Measurements from ENCODE around the gene WNT11. TPM values are rescaled to one million over a fixed set of nuclear protein-coding genes. Genes with fewer than 3 reads are reported as not detected.
A peak's percentile ranks its signal among the peaks of the same experiment; 100 is the strongest.

The WNT11 gene
- total RNA-seq, 1 experiment from 2014 or later, result not detected

- no CpG with 5 or more reads among the region's 15 CpGs for WGBS (ENCODE audit: extremely low coverage, insufficient read length, low lambda C conversion rate)
- H3K9ac ChIP-seq (ENCODE audit: extremely low read depth, insufficient read length, low read length), result no peak overlapping the region
These were observed 36.8 kb downstream of the WNT11 start for GRCh38 chr11:76169473-76169896.

More at GRCh38 chr11:76169473-76169896, 36.8 kb downstream of the WNT11 start:
- Histone ChIP-seq H3K79me2 (ENCODE audit: insufficient read depth, low read length) (no peaks in the 10 kb centered on the region), H3K23ac (ENCODE audit: insufficient read length, low read depth, low read length) (no peak overlapping the region), H4K20me1 (ENCODE audit: control insufficient read depth, insufficient read depth, insufficient read length) (no peaks in the 10 kb centered on the region), H2BK20ac (ENCODE audit: low read depth, low read length, poor library complexity, severe bottlenecking) (no peak overlapping the region), H3K4me2 (ENCODE audit: insufficient read depth, insufficient read length, low read length) (no peak overlapping the region), H4K91ac (ENCODE audit: insufficient read length, low read depth, low read length) (no peak overlapping the region), H4K5ac (ENCODE audit: insufficient read length, low read depth, low read length) (no peak overlapping the region), H3K4ac (ENCODE audit: low read depth, low read length) (no peak overlapping the region), H3K56ac (ENCODE audit: insufficient read length, low read depth, low read length) (no peak overlapping the region), H3K23me2 (ENCODE audit: insufficient read length, low read depth, low read length, poor library complexity, severe bottlenecking) (no peaks in the 10 kb centered on the region), H3K18ac (ENCODE audit: insufficient read length, low read depth, low read length) (no peak overlapping the region), H2AK5ac (ENCODE audit: insufficient read length, low read length) (no peak overlapping the region), H3K14ac (ENCODE audit: insufficient read depth, low read length) (peak overlapping the region; percentile 37; the same call in 1 of the 2 replicates), H3K4me1 (ENCODE audit: insufficient read depth, low read length) (0 out of 2 replicates have a peak, but pooled peaks cover 2% of the 10 kb centered on the region), H2BK15ac (ENCODE audit: low read depth, low read length) (no peak overlapping the region), H3K27me3 (ENCODE audit: insufficient read depth, low read length) (no peaks in the 10 kb centered on the region; the same call in 1 of the 2 replicates), H2AFZ (ENCODE audit: low read length) (no peak overlapping the region), H3K79me1 (ENCODE audit: insufficient read depth, low read depth, low read length, poor library complexity, severe bottlenecking) (no peaks in the 10 kb centered on the region), H3T11ph (ENCODE audit: low read length) (no peak overlapping the region), H3K27ac (ENCODE audit: insufficient read length, low read depth, low read length) (no peak overlapping the region), H2BK120ac (ENCODE audit: low read depth, low read length, poor library complexity, severe bottlenecking) (no peak overlapping the region), H4K8ac (replicated peaks; ENCODE audit: insufficient read length, low read depth, low read length) (no peak overlapping the region), H2BK12ac (ENCODE audit: insufficient read length, low read depth, low read length) (no peak overlapping the region), H3K9me3 (ENCODE audit: control insufficient read depth, low read depth, low read length) (no peaks in the 10 kb centered on the region), H2BK5ac (ENCODE audit: insufficient read length, low read length) (no peak overlapping the region)
- H3K27me3 Mint-ChIP-seq (ENCODE audit: low read depth), result peaks cover 73% of the 10 kb centered on the region
- TF ChIP-seq, protein P1, sequence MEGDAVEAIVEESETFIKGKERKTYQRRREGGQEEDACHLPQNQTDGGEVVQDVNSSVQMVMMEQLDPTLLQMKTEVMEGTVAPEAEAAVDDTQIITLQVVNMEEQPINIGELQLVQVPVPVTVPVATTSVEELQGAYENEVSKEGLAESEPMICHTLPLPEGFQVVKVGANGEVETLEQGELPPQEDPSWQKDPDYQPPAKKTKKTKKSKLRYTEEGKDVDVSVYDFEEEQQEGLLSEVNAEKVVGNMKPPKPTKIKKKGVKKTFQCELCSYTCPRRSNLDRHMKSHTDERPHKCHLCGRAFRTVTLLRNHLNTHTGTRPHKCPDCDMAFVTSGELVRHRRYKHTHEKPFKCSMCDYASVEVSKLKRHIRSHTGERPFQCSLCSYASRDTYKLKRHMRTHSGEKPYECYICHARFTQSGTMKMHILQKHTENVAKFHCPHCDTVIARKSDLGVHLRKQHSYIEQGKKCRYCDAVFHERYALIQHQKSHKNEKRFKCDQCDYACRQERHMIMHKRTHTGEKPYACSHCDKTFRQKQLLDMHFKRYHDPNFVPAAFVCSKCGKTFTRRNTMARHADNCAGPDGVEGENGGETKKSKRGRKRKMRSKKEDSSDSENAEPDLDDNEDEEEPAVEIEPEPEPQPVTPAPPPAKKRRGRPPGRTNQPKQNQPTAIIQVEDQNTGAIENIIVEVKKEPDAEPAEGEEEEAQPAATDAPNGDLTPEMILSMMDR (conservative IDR thresholded peaks at IDR 0.05), result no peak
- H3K4me1 Mint-ChIP-seq, result no peaks in the 10 kb centered on the region
- no peaks in the 10 kb centered on the region; a peak in 2 of 5 replicates for H3K9me3 Mint-ChIP-seq
- H3K4me3 Mint-ChIP-seq, result no peak overlapping the region
- no peak for DNase-seq
- H3K27ac Mint-ChIP-seq, result no peak overlapping the region
- H3K36me3 Mint-ChIP-seq (ENCODE audit: insufficient read depth in 1 of 3, low read depth in 3 of 3), result no peaks in the 10 kb centered on the region
